ENCODE results near the gene ACTL6B. TPM values are rescaled to one million over a fixed set of nuclear protein-coding genes. Genes with fewer than 3 reads are reported as not detected.

ACTL6B gene
- total RNA-seq, 4 donors from 2014 or later: not detected

DNA sequence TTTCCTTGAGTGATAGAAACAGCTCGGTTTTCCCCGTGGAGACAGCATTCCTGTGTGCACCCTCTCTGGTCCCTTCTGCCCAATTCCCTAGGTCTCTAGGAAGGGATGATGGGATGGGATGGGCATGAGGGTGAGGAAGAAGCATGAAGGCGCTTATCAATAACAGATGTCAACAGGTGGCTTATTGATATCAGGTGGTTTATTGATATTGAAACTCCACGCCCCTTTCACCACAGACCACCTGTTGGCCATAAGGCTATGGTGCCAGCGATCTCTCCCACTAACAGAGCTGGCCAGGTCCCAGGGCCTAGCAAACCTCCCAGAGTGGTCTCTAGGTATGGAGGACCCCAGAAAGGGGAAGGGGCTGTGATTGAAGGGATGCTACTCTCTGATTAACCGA, 36.0 kb downstream of the ACTL6B start:
- TF ChIP-seq, protein P1, sequence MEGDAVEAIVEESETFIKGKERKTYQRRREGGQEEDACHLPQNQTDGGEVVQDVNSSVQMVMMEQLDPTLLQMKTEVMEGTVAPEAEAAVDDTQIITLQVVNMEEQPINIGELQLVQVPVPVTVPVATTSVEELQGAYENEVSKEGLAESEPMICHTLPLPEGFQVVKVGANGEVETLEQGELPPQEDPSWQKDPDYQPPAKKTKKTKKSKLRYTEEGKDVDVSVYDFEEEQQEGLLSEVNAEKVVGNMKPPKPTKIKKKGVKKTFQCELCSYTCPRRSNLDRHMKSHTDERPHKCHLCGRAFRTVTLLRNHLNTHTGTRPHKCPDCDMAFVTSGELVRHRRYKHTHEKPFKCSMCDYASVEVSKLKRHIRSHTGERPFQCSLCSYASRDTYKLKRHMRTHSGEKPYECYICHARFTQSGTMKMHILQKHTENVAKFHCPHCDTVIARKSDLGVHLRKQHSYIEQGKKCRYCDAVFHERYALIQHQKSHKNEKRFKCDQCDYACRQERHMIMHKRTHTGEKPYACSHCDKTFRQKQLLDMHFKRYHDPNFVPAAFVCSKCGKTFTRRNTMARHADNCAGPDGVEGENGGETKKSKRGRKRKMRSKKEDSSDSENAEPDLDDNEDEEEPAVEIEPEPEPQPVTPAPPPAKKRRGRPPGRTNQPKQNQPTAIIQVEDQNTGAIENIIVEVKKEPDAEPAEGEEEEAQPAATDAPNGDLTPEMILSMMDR (IDR thresholded peaks at IDR 0.05): no peak
- DNase-seq (ENCODE audit: low spot score) (no peak), ATAC-seq (ENCODE audit: low FRiP score) (no peak)

- TF ChIP-seq, protein P1 (IDR thresholded peaks at IDR 0.05): no peak
- no peak for DNase-seq (ENCODE audit: low spot score)
- ATAC-seq (ENCODE audit: low FRiP score): no peak
Measured at GRCh38 chr7:100614308-100614861, 41.9 kb downstream of the ACTL6B start.

GRCh38 chr7:100613412-100614175, 42.7 kb downstream of the ACTL6B start:
- TF ChIP-seq, protein P1 (IDR thresholded peaks at IDR 0.05): no peak
- DNase-seq (ENCODE audit: low spot score): no peak
- no peak for ATAC-seq (ENCODE audit: low FRiP score)

DNA sequence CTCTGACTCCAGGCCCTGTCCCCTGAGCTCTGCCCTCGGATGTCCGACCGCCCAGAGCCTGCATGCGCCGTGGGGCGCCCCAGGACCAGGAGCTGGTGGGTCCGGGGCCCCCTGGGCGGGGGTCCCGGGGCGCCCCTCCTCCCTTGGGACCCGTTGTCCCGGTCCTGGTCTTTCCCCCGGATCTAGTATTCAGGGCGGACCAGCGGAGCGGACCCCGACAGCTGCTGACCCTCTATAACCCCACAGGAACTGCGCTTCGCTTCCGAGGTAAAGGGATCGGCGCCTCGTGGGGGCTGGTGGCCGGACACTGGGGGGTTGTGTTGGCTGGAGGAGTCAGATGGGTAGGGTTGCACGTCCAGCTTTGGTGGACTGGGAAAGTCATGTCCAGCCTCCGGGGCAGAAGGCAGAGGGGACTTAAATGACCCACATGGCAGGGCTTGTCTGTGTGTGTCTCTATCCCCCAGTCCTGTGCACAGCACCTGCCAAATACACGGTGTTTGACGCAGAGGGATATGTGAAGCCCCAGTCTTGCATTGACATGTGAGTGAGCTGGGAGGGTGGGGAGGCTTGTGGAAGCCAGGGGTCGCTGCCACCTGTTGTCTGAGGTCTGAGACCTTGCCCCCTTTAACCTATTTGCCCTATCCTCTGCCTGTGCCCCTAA, 43.4 kb downstream of the ACTL6B start:
- ATAC-seq (ENCODE audit: low FRiP score): no peak
- no peak for DNase-seq (ENCODE audit: low spot score)
- TF ChIP-seq, protein P1 (IDR thresholded peaks at IDR 0.05): no peak

GRCh38 chr7:100611983-100612729, 44.1 kb downstream of the ACTL6B start, which contains the start of gene MOSPD3:
MOSPD3 (plus strand) TSS chr7:100612540; CDS start chr7:100612792, 252 bp downstream.
- DNase-seq (ENCODE audit: low spot score) (peak; percentile 98), ATAC-seq (ENCODE audit: low FRiP score) (peak; percentile 99)
- TF ChIP-seq, protein P1 (IDR thresholded peaks at IDR 0.05): no peak

DNA sequence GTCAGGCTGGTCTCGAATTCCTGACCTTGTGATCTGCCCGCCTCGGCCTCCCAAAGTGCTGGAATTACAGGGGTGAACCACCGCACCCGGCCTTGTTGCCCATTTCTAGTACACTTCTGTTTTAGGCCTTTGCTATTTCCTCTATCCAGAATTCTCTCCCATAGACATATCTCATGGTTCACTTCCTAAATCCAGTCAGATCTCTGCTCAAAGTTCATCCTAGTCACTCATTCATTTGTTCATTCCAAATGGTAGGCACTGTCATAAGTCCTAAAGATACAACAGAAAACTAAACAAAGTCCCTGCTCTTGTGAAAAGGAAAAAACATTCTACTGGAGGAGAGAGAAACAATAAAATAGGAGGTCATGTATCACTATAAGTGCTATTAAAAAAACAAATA, 46.3 kb downstream of the ACTL6B start:
- TF ChIP-seq, protein P1 (IDR thresholded peaks at IDR 0.05): no peak
- DNase-seq (ENCODE audit: low spot score) (no peak), ATAC-seq (ENCODE audit: low FRiP score) (no peak)

Data from omental fat pad (tissue), 4 donors.